Testis (tissue), 2 donors: ENCODE data around the gene TWSG1.

Experiments
- POLR2A ChIP-seq: fragments of 450-650 bp; IDR thresholded peaks from one replicate; pipeline ENCODE4 v1.6.1; 2017; ENCODE audit warnings: antibody characterized with exemption, mild to moderate bottlenecking, moderate library complexity
- TF ChIP-seq, protein P1 (sequence below), 3 experiments: fragments of 450-650 bp in 2 of 3; fragments of 200-600 bp in 1 of 3; sonication (generic) in 1 of 3; IDR thresholded peaks; one replicate each; pipeline ENCODE4 v1.5.1; 2016 to 2019; ENCODE audit warnings: antibody characterized with exemption in 3 of 3, mild to moderate bottlenecking in 2 of 3, moderate library complexity in 1 of 3

DNA sequence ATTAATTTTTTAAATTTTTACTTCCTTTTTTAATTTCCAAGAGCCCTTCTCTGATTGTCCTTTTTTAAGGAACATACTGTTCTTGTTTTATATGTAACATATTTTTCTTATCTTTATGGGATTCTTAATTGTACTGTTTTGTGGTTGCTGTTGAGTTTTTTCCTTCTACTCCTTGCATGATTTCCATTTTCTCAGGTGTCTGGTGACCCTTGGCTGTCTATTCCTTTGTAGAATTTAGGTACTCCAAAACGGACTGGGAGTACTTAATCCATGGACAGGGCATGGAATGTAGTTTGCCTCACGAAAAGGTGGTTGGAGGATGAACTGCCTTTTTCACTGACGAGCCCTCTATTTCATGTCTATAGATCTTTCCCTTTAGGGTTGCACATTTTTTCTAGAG, 26.6 kb downstream of the TWSG1 start:
- no peak for TF ChIP-seq POLR2A
- TF ChIP-seq, protein P1, sequence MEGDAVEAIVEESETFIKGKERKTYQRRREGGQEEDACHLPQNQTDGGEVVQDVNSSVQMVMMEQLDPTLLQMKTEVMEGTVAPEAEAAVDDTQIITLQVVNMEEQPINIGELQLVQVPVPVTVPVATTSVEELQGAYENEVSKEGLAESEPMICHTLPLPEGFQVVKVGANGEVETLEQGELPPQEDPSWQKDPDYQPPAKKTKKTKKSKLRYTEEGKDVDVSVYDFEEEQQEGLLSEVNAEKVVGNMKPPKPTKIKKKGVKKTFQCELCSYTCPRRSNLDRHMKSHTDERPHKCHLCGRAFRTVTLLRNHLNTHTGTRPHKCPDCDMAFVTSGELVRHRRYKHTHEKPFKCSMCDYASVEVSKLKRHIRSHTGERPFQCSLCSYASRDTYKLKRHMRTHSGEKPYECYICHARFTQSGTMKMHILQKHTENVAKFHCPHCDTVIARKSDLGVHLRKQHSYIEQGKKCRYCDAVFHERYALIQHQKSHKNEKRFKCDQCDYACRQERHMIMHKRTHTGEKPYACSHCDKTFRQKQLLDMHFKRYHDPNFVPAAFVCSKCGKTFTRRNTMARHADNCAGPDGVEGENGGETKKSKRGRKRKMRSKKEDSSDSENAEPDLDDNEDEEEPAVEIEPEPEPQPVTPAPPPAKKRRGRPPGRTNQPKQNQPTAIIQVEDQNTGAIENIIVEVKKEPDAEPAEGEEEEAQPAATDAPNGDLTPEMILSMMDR (IDR thresholded peaks at IDR 0.05): no peak
